ENCODE data around the gene CKS2. TPM values are rescaled to one million over a fixed set of nuclear protein-coding genes. Genes with fewer than 3 reads are reported as not detected.

Gene CKS2
- total and polyA plus RNA-seq, 2 of the 8 experiments (the other 6 are each of a cell fraction or from before 2014, with no cell fraction given) = 337 to 689 TPM

- TF ChIP-seq MAX (IDR thresholded peaks at IDR 0.05) = no peak
- TF ChIP-seq CEBPB (IDR thresholded peaks at IDR 0.05; ENCODE audit: low read depth, low read length) = no peak
- no peak for TF ChIP-seq JUN (IDR thresholded peaks at IDR 0.05; ENCODE audit: low read depth, low read length)
- TF ChIP-seq POU5F1 (IDR thresholded peaks at IDR 0.05; ENCODE audit: low read depth, low read length) = no peak
- no peak for TF ChIP-seq EP300 (IDR thresholded peaks at IDR 0.05; ENCODE audit: borderline replicate concordance in 1 of 2, low read depth in 2 of 2, low read length in 2 of 2)
- TF ChIP-seq SAP30 (IDR thresholded peaks at IDR 0.05; ENCODE audit: insufficient read depth, insufficient replicate concordance, low read length) = no peak
- no peak for TF ChIP-seq E2F6 (IDR thresholded peaks at IDR 0.05)
- TF ChIP-seq ATF2 (IDR thresholded peaks at IDR 0.05; ENCODE audit: low read length) = no peak
- no peak for TF ChIP-seq SRF (IDR thresholded peaks at IDR 0.05; ENCODE audit: low read depth, low read length)
- Histone ChIP-seq H3K14ac (ENCODE audit: insufficient read length) (no peak overlapping the region), H3K79me2 (ENCODE audit: control insufficient read depth in 1 of 2, insufficient read depth in 2 of 2, low read length in 2 of 2) (no peaks in the 10 kb centered on the region), H3K18ac (ENCODE audit: extremely low read depth, low read length) (no peak overlapping the region), H2BK120ac (replicated peaks; ENCODE audit: low read depth, low read length) (no peak overlapping the region), H3K56ac (replicated peaks; ENCODE audit: insufficient read length, low read depth, low read length) (no peak overlapping the region), H3K23ac (ENCODE audit: insufficient read length) (no peak overlapping the region), H4K8ac (ENCODE audit: extremely low read depth, insufficient read depth, low read length) (no peak overlapping the region), H3K23me2 (ENCODE audit: low read depth, low read length) (no peaks in the 10 kb centered on the region), H3K27me3 (replicated peaks in 1 of 4; ENCODE audit: control insufficient read depth in 3 of 4, extremely low read depth in 1 of 4, insufficient read depth in 3 of 4, low read length in 3 of 4) (no peaks in the 10 kb centered on the region), H3K4me2 (ENCODE audit: insufficient read depth in 1 of 2, low read depth in 2 of 2, low read length in 2 of 2) (no peak overlapping the region), H3K27ac (ENCODE audit: low read depth, low read length) (no peak overlapping the region), H4K91ac (replicated peaks; ENCODE audit: insufficient read length, low read length) (no peak overlapping the region), H4K20me1 (replicated peaks in 1 of 2; ENCODE audit: control insufficient read depth in 1 of 2, insufficient read depth in 2 of 2, low read length in 2 of 2) (peaks cover 0 to 2% of the 10 kb centered on the region in 2 experiments), H2AK5ac (ENCODE audit: low read depth, low read length) (no peak overlapping the region), H2AFZ (ENCODE audit: low read length) (no peak overlapping the region), H3K4me1 (replicated peaks in 1 of 4; ENCODE audit: control insufficient read depth in 3 of 4, insufficient read depth in 4 of 4, low read length in 3 of 4) (no peaks in the 10 kb centered on the region), H3K9me3 (ENCODE audit: insufficient read depth in 2 of 2, low read depth in 1 of 2, low read length in 1 of 2) (no peaks in the 10 kb centered on the region), H2BK5ac (ENCODE audit: low read depth, low read length) (no peak overlapping the region), H3K9ac (replicated peaks in 1 of 4; ENCODE audit: extremely low read depth in 1 of 4, low read depth in 3 of 4, low read length in 3 of 4) (no peak overlapping the region), H3K36me3 (ENCODE audit: control insufficient read depth in 2 of 4, insufficient read depth in 4 of 4, low read length in 3 of 4) (peaks cover 34 to 59% (median 51%) of the 10 kb centered on the region in 4 experiments), H3K79me1 (ENCODE audit: low read depth, low read length) (no peaks in the 10 kb centered on the region), H3K4me3 (ENCODE audit: extremely low read depth in 1 of 4, insufficient read depth in 2 of 4, low read depth in 3 of 4, low read length in 4 of 4) (no peak overlapping the region), H3K4ac (replicated peaks; ENCODE audit: insufficient read length, low read depth, low read length) (no peak overlapping the region), H2BK15ac (ENCODE audit: low read length) (no peak overlapping the region), H2BK20ac (ENCODE audit: low read length) (no peak overlapping the region), H2BK12ac (ENCODE audit: low read depth, low read length) (no peak overlapping the region), H4K5ac (ENCODE audit: insufficient read length, low read depth, low read length) (no peak overlapping the region)
- FAIRE-seq (no peak), DNase-seq (ENCODE audit: low read depth in 1 of 2, low spot score in 2 of 2) (no peak)
- 91% methylated on average over 6 of the region's 6 CpGs; no CpG with 5 or more reads in 1 of the 2 experiments for WGBS, 2 experiments (ENCODE audit: extremely low coverage in 1 of 2, insufficient coverage in 1 of 2, insufficient read length in 1 of 2, insufficient replicate concordance in 2 of 2, low coverage in 1 of 2, low lambda C conversion rate in 2 of 2, missing lambda C conversion rate in 1 of 2)
- ChIA-PET POLR2A (ENCODE audit: partially characterized antibody) (no interaction called here), CTCF (ENCODE audit: partially characterized antibody) (interaction anchor here (0.7 to 1.9 kb wide), 3 partner anchors 13 to 187 kb away, joined by 3 to 8 read pairs (median 3); no protein-coding TSS in a partner anchor)
Observed at GRCh38 chr9:89361031-89361430, 50.0 kb downstream of the CKS2 start.

All from H1 (cell line).